Neural cell (in vitro differentiated cells): ENCODE measurements around the gene AREG. TPM values are rescaled to one million over a fixed set of nuclear protein-coding genes. Genes with fewer than 3 reads are reported as not detected.

ENCODE experiments used
- H2AFZ ChIP-seq: fragments of 200-600, 300-800 bp; sonication (generic), shearing (Covaris generic); 2 replicates; pipeline ENCODE4 v1.6.0; 2014; ENCODE audit warnings: low read depth, mild to moderate bottlenecking, antibody characterized with exemption, low read length, moderate library complexity
- H3F3A ChIP-seq: fragments of 200-600 bp; shearing (Covaris generic); 2 replicates; pipeline ENCODE4 v1.6.1; 2016; ENCODE audit warnings: mild to moderate bottlenecking, moderate library complexity, mixed read lengths, antibody characterized with exemption, low read length; ENCODE audit not compliant: insufficient read depth, poor library complexity, severe bottlenecking
- H3K27ac ChIP-seq: fragments of 200-600, 300-800 bp; sonication (generic), shearing (Covaris generic); 2 replicates; pipeline ENCODE4 v1.5.1; 2014; ENCODE audit warnings: mild to moderate bottlenecking, low read length, moderate library complexity
- H3K27me3 ChIP-seq: fragments of 300-800, 200-600 bp; sonication (generic), shearing (Covaris generic); 2 replicates; pipeline ENCODE4 v1.6.0; 2014; ENCODE audit warnings: mild to moderate bottlenecking, low read depth, low read length, moderate library complexity; ENCODE audit not compliant: insufficient read depth
- H3K36me3 ChIP-seq: fragments of 300-800, 200-600 bp; sonication (generic), shearing (Covaris generic); 2 replicates; pipeline ENCODE4 v1.5.1; 2014; ENCODE audit warnings: mild to moderate bottlenecking, antibody characterized with exemption, low read length, moderate library complexity; ENCODE audit not compliant: insufficient read depth
- H3K4me2 ChIP-seq: fragments of 300-800, 200-600 bp; sonication (generic), shearing (Covaris generic); 2 replicates; pipeline ENCODE4 v1.6.0; 2014; ENCODE audit warnings: mild to moderate bottlenecking, low read length
- H3K4me3 ChIP-seq: fragments of 300-800, 200-600 bp; sonication (generic), shearing (Covaris generic); 2 replicates; pipeline ENCODE4 v1.5.1; 2014; ENCODE audit warnings: mild to moderate bottlenecking, low read length, moderate library complexity
- H3K79me2 ChIP-seq: fragments of 200-600 bp; shearing (Covaris generic); replicated peaks from 2 replicates; pipeline ENCODE4 v1.6.0; 2014; ENCODE audit warnings: mild to moderate bottlenecking, low read length, moderate library complexity; ENCODE audit not compliant: insufficient read depth
- H3K9ac ChIP-seq: fragments of 300-800, 200-600 bp; sonication (generic), shearing (Covaris generic); 2 replicates; pipeline ENCODE4 v1.6.1; 2016; ENCODE audit warnings: mild to moderate bottlenecking, low read length, mixed read lengths
- H3K9me2 ChIP-seq: fragments of 200-600 bp; shearing (Covaris generic); 2 replicates; pipeline ENCODE4 v1.6.1; 2016; ENCODE audit warnings: mild to moderate bottlenecking, low read length, mixed read lengths; ENCODE audit not compliant: insufficient read depth
- H3K9me3 ChIP-seq: fragments of 200-600, 300-800 bp; sonication (generic), shearing (Covaris generic); 2 replicates; pipeline ENCODE4 v1.6.1; 2016; ENCODE audit warnings: mild to moderate bottlenecking, mixed run types, low read length, moderate library complexity, mixed read lengths
- H4K20me1 ChIP-seq: fragments of 200-600 bp; shearing (Covaris generic); 2 replicates; pipeline ENCODE4 v1.6.1; 2016; ENCODE audit warnings: mild to moderate bottlenecking, mixed run types; ENCODE audit not compliant: insufficient read depth
- EP300 ChIP-seq: fragments of 450-650 bp; conservative IDR thresholded peaks from 2 replicates; pipeline ENCODE4 v1.6.1; 2014; ENCODE audit warnings: antibody characterized with exemption, mild to moderate bottlenecking, moderate library complexity; ENCODE audit not compliant: poor library complexity, severe bottlenecking
- EZH2 ChIP-seq: fragments of 200-600, 300-800 bp; shearing (Covaris generic), sonication (generic); IDR thresholded peaks from 2 replicates; pipeline ENCODE4 v1.6.1; 2014; ENCODE audit warnings: antibody characterized with exemption, low read length, borderline replicate concordance, mild to moderate bottlenecking; ENCODE audit not compliant: insufficient read depth, poor library complexity, severe bottlenecking
- MXI1 ChIP-seq: fragments of 450-650 bp; conservative IDR thresholded peaks from 2 replicates; pipeline ENCODE4 v1.6.1; 2014; ENCODE audit warnings: antibody characterized with exemption, mild to moderate bottlenecking; ENCODE audit not compliant: poor library complexity, severe bottlenecking
- POLR2AphosphoS5 ChIP-seq: IDR thresholded peaks from 2 replicates; pipeline ENCODE4 v1.6.1; 2012
- RAD21 ChIP-seq: fragments of 450-650 bp; conservative IDR thresholded peaks from 2 replicates; pipeline ENCODE4 v1.6.1; 2014; ENCODE audit warnings: antibody characterized with exemption, mild to moderate bottlenecking, moderate library complexity
- SMC3 ChIP-seq: fragments of 450-650 bp; conservative IDR thresholded peaks from 2 replicates; pipeline ENCODE4 v1.6.1; 2014; ENCODE audit warnings: antibody characterized with exemption, mild to moderate bottlenecking, moderate library complexity; ENCODE audit not compliant: poor library complexity
- TAF1 ChIP-seq: IDR thresholded peaks from 2 replicates; pipeline ENCODE4 v1.6.1; 2012; ENCODE audit warnings: low read depth
- polyA plus RNA-seq: library from polyadenylated mRNA; depleted of rRNA; stranded (reverse); fragments of >200 nt; gene quantifications from 2 replicates; pipeline ENCODE4 v1.2.3, GENCODE V29; 2014
- TF ChIP-seq, protein P1 (sequence below): fragments of 450-650 bp; IDR thresholded peaks from 2 replicates; pipeline ENCODE4 v1.5.1; 2014; ENCODE audit warnings: antibody characterized with exemption, mild to moderate bottlenecking, moderate library complexity; ENCODE audit not compliant: poor library complexity, severe bottlenecking
- TF ChIP-seq, protein P2 (sequence below): IDR thresholded peaks from 2 replicates; pipeline ENCODE4 v1.6.1; 2012; ENCODE audit warnings: borderline replicate concordance

The AREG gene
- polyA plus RNA-seq, 1 donor from 2014 or later = not detected

DNA sequence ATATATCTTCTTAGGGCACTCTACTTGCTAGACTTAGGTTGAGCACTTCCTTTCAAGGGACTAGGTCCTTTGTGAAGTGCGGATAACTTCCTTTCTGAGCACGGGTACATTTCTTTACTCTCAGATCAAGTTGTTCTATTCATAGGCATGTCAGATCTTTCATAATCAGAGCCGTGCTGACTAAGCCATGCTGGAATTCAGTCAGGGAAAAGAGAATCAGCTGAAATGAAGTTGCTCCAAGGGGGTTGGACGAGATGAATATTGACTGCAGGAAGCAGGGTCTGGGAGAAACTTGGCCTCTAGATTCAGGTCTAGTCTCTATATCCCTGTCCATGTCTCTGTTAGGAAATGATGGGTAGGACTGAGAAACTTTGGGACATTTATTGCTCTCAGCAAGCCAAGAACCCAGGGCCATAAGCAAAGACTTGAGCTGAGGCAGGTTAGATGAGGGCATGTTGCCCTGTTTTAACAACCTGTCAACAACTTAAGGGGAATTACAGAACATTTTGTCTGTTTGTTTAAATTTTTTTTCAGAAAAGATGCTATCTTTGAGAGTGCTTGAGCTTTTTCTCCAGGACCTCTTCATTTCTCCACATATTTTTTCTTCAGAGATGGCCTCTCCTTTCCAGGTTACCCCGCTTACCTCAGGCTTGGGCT lies 28.3 kb downstream of the AREG start:
- Histone ChIP-seq H3F3A (no peaks in the 10 kb centered on the region), H3K27me3 (no peaks in the 10 kb centered on the region), H3K36me3 (no peaks in the 10 kb centered on the region), H3K9me2 (no peaks in the 10 kb centered on the region), H3K4me3 (no peak overlapping the region), H3K9me3 (no peaks in the 10 kb centered on the region), H4K20me1 (no peaks in the 10 kb centered on the region), H3K4me2 (no peak overlapping the region), H3K9ac (no peak overlapping the region), H2AFZ (no peak overlapping the region), H3K79me2 (no peaks in the 10 kb centered on the region), H3K27ac (no peak overlapping the region)
- TF ChIP-seq SMC3 (no peak), POLR2AphosphoS5 (no peak), MXI1 (no peak), RAD21 (no peak), EP300 (no peak), EZH2 (no peak)
- TF ChIP-seq, protein P1, sequence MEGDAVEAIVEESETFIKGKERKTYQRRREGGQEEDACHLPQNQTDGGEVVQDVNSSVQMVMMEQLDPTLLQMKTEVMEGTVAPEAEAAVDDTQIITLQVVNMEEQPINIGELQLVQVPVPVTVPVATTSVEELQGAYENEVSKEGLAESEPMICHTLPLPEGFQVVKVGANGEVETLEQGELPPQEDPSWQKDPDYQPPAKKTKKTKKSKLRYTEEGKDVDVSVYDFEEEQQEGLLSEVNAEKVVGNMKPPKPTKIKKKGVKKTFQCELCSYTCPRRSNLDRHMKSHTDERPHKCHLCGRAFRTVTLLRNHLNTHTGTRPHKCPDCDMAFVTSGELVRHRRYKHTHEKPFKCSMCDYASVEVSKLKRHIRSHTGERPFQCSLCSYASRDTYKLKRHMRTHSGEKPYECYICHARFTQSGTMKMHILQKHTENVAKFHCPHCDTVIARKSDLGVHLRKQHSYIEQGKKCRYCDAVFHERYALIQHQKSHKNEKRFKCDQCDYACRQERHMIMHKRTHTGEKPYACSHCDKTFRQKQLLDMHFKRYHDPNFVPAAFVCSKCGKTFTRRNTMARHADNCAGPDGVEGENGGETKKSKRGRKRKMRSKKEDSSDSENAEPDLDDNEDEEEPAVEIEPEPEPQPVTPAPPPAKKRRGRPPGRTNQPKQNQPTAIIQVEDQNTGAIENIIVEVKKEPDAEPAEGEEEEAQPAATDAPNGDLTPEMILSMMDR = no peak

DNA sequence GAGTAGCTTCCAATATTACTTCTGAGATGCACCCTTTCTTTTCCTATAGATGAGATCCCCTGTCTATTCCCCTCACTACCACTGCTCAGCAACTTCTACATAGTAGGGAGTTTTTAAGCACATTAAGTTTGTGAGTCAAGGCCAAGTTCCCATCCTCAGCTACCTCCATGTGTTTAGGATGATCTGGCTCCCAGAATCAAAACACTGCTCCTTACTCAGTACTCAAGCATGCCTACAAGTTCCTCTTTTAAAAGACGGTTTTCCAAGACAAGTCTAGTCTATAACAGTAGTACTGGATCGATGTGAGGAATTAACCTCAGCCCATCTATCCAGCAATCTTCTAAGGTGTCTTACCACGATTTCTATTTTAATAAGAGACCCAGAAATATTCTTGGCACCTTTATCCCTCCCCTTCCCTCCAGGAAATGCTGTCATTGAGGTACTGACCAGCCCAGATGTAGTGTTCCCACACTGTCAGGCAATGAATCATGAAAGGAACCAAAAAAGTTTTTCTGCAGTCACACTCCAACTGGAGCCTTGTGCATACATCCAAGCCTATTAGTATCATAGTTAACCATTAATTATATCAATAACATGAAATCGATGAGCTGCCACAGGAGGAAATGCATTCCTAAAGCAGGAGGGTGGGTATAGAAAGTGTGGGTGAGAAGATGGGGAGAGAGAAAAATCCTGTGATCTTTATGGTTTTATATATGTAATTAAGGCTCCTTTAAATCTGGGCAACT lies 29.6 kb downstream of the AREG start:
- Histone ChIP-seq H3K36me3 (no peaks in the 10 kb centered on the region), H3K27me3 (no peaks in the 10 kb centered on the region), H3K4me2 (no peak overlapping the region), H3K27ac (no peak overlapping the region), H3F3A (no peaks in the 10 kb centered on the region), H2AFZ (no peak overlapping the region), H3K79me2 (no peaks in the 10 kb centered on the region), H3K9ac (no peak overlapping the region), H3K9me2 (no peaks in the 10 kb centered on the region), H4K20me1 (no peaks in the 10 kb centered on the region), H3K4me3 (no peak overlapping the region), H3K9me3 (no peaks in the 10 kb centered on the region)
- no peak for TF ChIP-seq EP300
- TF ChIP-seq, protein P2, sequence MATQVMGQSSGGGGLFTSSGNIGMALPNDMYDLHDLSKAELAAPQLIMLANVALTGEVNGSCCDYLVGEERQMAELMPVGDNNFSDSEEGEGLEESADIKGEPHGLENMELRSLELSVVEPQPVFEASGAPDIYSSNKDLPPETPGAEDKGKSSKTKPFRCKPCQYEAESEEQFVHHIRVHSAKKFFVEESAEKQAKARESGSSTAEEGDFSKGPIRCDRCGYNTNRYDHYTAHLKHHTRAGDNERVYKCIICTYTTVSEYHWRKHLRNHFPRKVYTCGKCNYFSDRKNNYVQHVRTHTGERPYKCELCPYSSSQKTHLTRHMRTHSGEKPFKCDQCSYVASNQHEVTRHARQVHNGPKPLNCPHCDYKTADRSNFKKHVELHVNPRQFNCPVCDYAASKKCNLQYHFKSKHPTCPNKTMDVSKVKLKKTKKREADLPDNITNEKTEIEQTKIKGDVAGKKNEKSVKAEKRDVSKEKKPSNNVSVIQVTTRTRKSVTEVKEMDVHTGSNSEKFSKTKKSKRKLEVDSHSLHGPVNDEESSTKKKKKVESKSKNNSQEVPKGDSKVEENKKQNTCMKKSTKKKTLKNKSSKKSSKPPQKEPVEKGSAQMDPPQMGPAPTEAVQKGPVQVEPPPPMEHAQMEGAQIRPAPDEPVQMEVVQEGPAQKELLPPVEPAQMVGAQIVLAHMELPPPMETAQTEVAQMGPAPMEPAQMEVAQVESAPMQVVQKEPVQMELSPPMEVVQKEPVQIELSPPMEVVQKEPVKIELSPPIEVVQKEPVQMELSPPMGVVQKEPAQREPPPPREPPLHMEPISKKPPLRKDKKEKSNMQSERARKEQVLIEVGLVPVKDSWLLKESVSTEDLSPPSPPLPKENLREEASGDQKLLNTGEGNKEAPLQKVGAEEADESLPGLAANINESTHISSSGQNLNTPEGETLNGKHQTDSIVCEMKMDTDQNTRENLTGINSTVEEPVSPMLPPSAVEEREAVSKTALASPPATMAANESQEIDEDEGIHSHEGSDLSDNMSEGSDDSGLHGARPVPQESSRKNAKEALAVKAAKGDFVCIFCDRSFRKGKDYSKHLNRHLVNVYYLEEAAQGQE = no peak
- no peak for TF ChIP-seq EZH2
- TF ChIP-seq POLR2AphosphoS5 = no peak
- TF ChIP-seq MXI1 = no peak
- TF ChIP-seq, protein P1 = no peak
- no peak for TF ChIP-seq RAD21
- no peak for TF ChIP-seq SMC3
- no peak for TF ChIP-seq TAF1
